HS-5 (cell line): ENCODE data around the gene DOCK9.

Source experiments
- DNase-seq: peaks from one replicate; pipeline ENCODE4 v3.0.0-alpha.2; 2012; ENCODE audit warnings: low read depth

Gene DOCK9

DNA sequence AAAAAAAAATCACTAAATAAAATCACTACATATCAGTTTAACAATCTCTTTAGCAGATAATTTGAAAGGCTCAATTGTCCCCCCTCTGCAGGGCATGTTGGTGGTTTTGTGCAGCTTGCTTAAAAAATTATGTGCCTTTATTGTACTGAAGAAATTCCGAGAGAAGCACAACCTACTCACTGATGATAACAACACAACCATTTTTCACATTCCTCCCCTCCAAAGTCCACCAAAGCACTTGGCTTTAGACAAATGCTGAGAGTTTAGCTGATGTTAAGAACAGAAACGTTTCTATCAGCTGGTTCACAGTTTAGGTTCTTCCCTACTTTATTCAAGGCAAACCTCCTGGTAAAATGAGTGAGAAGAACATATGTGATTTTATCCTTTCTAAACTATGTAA, 923 bp downstream of the DOCK9 start:
- no peak for DNase-seq

DNA sequence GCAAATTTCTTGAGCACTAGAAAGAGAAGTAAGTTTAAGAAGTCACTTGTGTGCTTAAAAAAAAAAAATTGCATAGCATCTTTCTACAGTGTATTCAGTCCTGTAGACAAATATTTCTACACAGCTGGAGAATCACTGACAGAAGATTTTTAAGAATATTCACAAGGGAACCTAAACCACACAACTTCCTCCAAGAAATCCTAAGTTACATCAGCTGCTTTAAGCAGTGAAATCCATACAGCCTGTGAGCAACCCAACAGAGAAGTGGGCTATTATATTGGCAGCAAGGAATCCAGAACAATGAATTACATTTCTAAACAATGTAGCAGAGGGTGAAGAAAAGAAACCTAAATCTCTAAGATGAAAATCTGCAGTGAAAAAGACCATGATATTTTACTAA, 1.5 kb downstream of the DOCK9 start:
- DNase-seq, result no peak

DNA sequence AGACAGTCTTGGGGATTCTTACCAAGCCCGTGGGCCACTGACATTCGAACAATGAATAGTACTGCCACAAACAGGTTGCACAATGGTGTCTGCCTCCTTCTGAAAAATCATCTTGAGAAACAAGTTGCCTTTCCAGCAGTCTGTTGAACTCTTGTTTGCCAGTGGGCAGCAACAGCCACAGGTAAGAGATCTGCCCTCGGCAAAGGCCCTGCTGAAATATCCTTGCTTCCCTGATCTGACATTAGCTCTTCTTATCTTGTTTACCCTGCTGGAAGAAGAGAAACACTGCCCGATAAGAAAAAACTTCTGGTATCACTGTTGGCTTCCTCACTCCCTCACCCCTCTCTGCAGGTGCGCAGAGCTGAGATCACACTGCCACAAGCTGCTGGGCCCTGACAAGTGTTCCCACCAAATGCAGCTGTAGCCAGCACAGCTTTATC, 2.0 kb downstream of the DOCK9 start:
- no peak for DNase-seq

DNA sequence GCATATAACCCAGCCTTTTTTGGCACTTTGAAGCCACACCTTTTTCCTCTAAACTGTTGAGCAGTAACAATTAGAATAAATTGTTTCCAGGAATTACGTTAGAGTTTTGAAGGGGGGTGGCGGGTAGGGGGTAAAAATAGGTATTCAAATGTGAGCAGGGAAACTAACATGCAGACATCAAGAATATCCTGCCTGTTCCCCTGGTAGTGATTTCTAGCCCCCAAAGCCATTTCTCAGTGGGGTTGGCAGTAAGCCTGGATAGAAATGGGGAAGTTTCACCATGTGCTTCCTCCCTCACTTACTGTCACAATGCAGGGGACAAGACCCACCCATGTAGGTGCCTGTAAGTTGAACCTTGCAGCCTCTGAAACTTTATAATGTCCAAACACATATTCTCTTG, 3.8 kb downstream of the DOCK9 start:
- no peak for DNase-seq

DNA sequence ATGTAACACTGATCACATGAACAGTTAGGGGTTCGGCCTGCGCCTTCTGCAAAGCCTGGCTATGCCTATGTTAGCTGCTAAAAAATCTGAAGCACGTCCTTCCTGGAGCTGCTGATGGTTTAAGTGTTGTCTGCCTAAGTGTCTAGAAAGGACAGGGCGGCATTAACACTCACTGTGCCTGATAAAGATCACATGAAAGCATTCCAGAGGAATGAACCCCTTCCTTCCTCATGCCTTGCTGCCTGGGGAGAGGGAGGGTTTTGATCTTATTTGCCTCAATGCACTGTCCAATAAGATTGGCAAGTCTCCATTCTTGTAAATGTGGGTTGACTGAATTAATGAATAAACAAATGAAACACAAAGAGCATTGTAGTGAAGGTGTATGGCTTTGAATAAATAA, 5.2 kb downstream of the DOCK9 start:
- no peak for DNase-seq

DNA sequence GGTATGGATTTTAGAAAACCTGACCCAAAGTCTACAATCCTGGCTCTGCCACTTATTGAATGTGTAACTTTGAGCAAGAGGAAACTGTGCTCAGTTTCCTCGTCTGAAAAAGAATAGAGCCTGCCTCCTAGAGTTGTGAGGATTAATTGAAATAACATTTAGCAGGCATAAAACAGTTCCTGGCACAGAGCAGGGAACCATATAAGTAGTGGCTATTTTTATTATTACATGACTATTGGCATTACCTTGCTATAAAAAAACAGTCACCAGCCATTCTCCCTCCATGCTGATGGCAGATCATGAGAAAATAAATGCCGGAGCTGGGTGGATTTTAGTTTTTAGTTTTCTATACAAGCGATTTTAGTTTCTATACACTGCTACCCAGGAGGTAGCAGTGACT, 5.8 kb downstream of the DOCK9 start:
- no peak for DNase-seq

DNA sequence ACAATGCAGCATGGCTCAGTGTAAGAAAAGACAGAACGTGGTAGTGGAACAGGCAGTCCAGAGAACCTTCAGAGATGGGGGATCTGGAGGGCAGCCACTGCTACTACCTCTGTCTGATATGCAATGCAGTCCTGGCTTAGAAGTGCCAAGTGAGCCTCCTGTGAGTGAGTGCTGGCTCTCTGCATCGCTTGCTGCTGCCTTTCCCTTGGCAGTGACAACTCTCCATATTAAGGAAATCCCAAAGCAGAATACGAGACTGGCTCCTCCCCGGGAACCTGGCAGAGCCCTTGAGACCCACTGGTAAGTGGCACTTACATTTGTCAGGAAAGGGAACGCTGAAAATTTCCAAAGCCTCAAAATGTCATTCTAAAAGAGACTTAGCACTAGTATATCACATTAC, 7.5 kb downstream of the DOCK9 start:
- DNase-seq, result no peak

DNA sequence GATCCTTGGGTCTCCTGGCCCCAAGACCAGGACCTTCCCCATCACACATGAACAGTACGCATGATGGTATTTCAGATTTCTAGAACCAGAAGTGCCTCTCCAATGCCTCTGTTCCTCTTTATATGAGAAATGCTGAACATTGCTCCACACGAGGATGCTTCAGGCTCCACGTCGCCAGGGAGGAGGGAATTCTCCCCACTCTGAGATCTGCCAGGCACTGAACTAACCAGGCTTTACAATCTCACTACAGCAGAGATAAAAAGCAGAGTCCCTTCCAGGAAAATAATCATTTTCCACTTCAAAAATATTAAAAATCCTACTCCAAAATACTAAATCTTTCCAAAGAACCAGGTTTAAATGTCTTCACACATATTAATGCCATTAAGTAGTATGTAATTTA, 10.4 kb downstream of the DOCK9 start:
- DNase-seq, result no peak

DNA sequence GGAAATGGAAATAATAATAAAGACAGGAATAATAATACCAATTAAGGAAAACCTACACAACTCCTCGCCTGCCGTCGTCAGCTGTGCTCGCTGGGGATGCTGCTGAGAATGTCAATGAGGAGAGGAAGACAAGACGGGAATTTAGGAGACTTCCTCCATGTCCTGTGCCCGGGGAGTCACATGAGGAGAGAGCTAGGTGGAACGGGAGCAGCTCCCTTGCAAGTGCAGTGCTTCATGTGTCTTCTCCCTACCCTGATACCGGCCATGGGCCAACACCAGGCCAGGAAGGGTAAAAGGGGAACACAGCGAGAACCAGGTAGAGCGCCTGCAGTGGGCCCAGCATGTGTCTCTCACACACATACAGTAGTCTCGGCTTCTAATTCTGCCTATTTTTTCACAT, 11.8 kb downstream of the DOCK9 start:
- DNase-seq, result no peak

DNA sequence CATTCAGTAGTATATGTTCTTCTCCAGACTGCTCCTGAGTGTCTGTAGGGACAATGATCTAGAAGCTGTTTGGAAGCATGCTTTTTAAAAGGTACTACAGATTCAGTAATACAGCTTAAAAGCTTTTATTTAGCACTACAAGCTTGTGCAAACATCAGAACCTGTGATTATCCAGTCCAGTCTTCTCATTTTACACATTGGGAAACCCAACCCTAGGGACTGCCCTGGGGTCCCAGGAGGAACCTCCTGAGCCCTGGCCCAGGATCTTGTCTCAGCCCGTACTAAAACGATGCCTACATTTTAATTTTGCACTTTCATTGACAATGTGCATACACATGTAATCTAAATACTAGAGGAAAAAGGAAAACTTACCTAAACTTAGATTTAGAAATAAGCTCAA, 12.5 kb downstream of the DOCK9 start:
- no peak for DNase-seq

DNA sequence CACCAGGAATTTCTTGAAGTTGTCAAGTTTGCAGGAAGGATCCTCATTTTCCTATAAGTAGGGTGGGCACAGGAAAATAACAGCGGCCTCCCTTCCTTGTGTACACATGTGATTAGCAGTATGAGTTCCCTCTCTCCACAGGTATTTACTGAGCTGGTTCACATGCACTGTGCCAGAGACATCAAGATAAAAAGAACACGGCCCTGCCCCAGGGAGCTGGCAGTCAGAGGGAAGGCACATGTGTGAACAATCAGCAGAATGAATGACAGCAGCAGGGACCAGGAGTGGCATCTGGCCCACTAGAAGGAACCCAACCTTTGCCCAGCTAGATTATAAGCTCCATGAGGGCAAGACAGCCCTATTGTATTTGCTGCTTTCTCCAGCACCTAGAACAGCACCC, 13.9 kb downstream of the DOCK9 start:
- DNase-seq, result no peak

DNA sequence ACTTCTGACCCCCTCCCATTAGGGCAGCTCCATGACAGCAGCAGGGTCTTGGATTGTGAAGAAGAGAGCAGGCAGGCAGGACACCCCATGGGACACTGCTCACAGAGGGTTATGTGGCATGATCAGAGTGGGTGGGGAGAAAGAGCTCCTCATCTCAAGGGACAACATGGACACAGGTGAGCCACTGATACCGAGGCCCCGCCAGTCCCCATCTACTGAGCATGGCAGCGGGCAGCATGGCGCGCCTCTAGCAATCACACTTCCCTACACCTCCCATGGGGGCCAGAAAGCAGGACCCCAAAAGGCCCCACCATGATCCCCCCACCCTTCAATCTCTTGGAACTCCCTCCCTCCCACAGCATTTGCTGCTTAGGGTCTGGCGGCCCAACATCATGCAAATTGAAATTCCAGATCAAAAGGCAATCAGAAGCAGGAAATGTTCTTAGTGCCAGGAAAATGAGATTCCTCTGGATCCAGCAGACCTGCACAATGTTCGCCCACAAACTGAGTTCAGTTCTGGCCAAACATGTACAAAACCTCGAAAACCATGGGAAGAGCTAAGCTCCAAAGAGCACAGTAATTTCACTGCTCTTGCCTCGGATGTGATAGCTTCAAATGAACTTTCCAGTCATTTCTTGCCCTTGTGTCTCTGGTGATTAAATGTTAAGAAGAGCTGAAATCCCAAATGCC, 14.8 kb downstream of the DOCK9 start:
- DNase-seq, result no peak

DNA sequence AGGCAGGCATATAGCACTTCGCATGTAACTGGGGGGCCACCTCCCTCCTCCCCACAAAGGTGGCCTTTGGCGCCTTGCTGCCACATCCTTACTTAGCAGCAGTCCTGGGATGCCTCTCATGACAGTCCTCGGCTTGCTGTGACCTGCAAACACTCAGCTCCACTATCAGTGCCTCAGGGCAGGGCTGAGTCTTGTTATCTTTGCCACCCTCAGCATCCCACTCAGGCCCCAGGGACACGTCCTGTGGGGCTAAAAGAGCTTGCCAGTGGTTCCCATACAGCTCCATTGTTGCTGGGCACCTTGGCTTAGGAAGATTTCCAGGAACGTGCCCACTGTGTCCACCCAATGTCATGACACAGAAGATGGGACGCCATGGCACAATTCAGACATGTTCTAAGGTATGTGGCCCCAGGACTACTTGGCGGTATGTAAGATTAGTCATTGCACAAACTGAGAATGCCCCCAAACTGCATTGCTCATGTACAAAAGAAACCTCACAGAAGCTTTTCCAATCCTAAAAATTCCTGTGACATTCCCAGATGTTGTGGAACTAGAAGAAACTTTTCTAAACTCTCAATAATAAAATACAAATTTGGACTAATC, 16.3 kb downstream of the DOCK9 start:
- no peak for DNase-seq

DNA sequence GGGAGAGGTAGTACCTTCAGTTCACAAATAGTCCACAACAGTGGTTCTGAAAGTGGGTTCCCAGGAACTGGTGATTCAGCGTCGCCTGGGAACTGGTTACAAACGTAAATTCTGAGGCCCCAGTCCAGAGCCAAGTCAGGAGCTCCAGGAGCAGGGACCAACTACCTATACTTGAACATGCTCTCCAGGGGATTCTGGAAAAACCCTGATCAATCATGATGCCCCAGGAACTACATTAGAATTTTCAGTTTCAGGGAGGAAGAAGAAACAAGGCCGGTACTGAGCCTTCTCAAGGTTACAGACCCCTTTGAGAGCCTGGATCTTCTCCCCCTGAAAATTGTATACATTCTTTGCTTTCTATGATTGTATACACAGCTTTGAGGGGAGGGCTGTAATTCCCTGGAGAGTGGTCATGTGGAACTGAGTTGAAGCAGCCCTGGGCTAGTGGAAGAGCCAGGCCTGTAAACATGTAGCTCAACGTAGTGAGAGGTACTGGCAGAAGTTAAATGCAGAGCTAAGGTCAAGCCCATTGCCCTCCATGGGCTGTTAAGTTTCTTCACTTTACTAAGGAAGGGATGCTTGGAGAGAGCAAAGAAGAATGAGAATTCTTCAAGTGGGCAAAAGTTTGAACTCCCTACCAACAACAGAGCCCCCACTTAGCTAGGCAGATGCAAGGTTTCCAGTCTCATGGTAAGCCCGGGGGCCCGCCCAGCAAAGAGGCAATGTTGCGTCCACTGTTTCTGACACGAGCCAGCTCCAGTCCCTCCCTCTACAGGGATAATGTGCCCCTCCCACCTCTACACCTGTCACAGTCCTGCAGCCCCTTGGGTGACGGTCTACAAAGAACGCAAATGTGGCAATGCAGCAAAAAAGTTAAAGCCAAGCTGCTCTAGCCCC, 17.0 kb downstream of the DOCK9 start:
- DNase-seq, result no peak

DNA sequence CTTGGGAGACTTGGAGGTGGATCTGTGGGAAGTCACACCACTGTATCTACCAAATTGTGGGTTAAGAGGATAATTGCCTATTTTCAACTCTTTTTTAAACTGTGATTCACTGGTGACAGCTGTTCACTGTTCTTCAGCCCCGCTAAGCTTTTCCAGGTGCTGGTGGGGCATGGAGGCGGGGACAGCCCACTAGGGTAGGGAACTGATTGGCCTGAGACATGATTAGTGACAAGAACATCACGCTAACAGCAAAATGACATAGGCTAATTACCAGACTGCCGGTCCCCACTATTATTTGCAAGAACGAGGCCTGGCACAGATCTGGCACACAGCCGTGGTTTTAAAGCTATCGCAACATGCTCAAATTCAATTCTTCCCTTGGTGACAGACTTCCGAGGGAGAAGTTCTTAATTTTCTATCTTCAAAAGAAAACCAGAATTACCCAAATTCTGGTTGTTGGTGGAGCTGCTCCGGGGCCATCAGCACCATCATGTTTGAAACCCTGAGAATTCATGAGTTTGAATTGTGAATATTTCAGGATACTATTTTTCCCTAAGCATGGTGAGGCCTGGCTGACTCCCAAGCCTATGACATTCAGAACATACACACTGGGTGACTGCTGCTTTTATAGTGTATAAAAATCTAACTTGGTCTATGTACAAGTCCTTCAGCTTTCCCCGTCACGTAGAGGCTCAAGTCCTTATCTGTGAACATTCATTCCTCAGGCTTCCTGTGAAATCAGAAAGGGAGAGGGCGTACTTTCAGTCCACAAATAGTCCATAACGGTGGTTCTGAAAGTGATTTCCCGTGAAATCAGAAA, 17.9 kb downstream of the DOCK9 start:
- no peak for DNase-seq

DNA sequence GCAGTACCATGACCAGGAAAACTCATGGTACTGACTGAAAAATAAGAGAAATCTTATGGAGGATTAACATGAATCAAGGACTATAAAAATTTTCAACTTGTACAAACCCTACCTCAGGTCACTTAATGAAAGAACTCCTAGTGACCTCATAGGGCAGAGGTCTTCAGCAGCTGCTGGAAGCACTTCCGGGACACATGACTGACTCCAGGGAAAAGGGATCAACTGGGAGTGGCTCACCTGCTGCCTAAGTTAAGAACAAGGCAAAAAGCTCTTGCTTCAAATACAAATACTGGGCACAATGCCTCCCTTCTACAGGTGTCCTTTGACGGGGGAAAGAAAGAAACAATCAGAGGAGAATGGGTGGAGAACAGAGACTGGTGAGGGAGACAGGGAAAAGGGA, 18.6 kb downstream of the DOCK9 start:
- no peak for DNase-seq

DNA sequence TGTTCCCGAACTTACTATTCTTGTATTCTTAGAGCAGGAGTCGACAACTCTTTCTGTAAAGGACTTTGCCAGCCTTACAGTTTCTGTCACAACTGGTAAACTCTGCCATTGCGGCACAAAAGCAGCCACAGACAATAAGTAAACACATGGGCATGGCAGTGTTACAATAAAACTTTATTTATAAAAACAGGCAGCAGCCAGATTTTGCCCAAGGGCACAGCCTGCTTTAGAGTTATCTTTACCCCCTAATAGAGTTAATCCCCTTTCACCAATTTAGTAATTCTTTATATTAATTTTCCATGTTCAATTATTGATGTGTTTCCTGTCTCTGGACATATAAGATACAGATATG, 19.4 kb downstream of the DOCK9 start:
- no peak for DNase-seq

DNA sequence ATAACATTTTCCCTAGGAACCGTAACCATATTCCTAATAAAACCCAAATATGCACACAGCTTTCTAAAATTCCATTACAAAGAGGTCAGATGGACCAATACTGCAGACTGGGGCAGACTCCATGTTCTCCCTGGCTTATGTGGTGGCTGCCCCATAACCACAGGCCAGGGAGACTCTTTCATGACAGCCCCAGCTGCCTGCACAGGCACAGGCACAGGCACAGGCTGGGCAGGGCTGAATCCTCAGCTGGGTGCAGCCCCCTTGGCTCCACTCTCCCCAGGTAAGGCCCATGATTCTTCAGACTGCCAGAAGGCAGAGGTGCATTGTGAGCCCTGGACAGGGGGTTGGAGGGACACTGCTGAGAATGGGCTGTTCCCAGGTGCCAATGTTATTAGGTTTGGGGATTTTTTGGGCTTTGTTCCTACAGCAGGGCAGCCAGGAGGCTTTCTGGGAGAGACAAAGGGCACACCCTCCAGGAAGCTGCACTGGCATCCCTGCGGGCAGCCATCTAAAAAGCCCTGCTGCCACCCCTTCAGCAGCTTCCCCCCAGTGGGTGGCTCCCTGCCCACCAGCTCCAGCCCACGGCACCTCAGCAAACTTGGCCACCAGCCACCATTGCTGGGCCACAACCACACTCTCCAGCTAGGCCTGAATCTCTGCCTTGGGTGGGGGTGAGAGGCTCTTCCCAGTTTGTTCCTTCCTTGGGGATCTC, 20.0 kb downstream of the DOCK9 start:
- no peak for DNase-seq

DNA sequence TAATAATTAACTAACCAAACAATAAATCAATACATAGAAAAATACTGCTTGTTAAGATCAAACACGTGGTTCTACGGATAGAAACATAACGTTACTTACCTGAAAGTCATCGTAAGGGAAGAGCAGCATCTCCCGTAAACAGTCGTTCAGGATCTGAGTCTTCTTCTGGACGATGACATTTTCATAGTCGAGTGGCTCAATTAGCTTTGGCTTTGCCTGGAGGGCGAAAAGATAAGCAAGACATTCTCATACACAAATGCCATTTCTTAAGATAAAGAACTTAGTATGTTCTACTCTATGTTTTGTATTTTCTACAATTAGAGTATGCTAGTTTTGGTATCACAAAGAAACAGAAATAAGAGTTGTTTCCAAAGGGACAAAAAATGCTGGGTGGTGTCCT, 22.5 kb downstream of the DOCK9 start:
- DNase-seq, result no peak

DNA sequence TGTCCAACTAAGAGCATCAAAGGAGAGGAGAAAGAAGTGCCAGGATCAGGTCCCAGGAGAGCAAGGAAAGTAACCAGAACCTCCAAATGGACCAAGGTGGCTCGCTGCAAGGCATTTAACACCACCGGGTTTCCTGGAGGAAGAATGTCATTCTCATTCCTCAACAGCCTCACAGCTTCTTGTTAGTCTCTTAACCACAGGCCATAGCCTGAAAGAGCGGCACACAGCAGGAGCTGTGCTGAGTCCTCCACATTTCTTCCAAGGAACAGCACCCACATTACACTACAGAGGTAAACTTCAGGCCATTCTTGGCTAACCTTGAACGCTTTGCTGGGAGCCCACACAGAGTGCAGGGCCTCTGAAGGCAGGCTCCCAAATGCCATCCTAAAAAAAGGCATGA, 23.6 kb downstream of the DOCK9 start:
- no peak for DNase-seq

DNA sequence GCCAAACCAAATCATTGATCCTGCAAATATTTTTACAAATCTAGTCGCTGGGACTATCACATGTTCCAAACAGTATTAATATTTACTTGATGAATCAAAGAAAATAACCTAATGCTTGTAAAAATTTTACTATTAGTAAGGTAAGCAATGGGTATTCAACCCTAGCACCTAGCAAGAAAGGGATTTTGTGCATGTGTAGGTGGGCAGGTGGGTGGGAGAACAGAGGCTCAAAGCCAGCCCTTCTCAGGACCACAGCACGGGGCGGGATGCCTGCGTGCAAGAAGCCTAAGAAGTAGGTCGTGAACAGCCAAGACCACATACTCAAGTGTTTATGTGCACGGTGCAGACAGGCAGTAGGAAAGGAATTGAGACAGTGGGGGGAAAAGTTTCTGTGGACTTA, 26.6 kb downstream of the DOCK9 start:
- DNase-seq, result no peak

DNA sequence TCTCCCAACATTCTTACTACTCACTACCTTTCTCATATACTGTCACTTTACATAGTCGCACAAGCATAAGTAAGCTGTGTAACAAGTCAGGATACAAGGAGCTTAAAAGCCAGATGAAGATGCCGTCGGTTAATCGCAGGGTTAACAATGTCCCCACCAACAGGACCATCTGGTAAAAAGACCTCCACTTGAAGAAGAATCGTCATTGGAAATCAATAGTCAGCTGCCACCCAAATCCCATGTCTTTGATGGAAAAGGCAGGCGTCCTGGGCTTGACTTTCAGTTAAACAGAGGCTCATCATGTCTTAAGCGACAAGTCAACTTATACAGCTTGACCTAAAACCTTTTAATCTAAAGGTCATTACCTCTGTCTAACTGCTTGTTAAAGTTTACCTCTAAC, 27.2 kb downstream of the DOCK9 start:
- no peak for DNase-seq
